ENCODE measurements around the gene ATAT1. TPM values are rescaled to one million over a fixed set of nuclear protein-coding genes. Genes with fewer than 3 reads are reported as not detected.

ATAT1 gene
- total and polyA plus RNA-seq, 2 of the 13 experiments (the other 11 are each of a cell fraction or from before 2014, with no cell fraction given): 9.2 to 23.6 TPM

- no peak; the same call in 1 of the 2 replicates for TF ChIP-seq SMAD3 (CRISPR knock-in tag; IDR thresholded peaks at IDR 0.05)
- no peak; the same call in 1 of the 2 replicates for TF ChIP-seq U2AF2 (IDR thresholded peaks at IDR 0.05; ENCODE audit: low read depth, low read length)
- TF ChIP-seq SRSF9 (IDR thresholded peaks at IDR 0.05; ENCODE audit: borderline replicate concordance, insufficient read depth, low read depth, low read length, poor library complexity, severe bottlenecking): no peak
- no peak for TF ChIP-seq NR2F1 (CRISPR knock-in tag; IDR thresholded peaks at IDR 0.05)
- no peak for TF ChIP-seq ZNF12 (CRISPR knock-in tag; IDR thresholded peaks at IDR 0.05)
- TF ChIP-seq, protein P1, sequence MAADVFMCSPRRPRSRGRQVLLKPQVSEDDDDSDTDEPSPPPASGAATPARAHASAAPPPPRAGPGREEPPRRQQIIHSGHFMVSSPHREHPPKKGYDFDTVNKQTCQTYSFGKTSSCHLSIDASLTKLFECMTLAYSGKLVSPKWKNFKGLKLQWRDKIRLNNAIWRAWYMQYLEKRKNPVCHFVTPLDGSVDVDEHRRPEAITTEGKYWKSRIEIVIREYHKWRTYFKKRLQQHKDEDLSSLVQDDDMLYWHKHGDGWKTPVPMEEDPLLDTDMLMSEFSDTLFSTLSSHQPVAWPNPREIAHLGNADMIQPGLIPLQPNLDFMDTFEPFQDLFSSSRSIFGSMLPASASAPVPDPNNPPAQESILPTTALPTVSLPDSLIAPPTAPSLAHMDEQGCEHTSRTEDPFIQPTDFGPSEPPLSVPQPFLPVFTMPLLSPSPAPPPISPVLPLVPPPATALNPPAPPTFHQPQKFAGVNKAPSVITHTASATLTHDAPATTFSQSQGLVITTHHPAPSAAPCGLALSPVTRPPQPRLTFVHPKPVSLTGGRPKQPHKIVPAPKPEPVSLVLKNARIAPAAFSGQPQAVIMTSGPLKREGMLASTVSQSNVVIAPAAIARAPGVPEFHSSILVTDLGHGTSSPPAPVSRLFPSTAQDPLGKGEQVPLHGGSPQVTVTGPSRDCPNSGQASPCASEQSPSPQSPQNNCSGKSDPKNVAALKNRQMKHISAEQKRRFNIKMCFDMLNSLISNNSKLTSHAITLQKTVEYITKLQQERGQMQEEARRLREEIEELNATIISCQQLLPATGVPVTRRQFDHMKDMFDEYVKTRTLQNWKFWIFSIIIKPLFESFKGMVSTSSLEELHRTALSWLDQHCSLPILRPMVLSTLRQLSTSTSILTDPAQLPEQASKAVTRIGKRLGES (CRISPR knock-in tag; IDR thresholded peaks at IDR 0.05; ENCODE audit: borderline replicate concordance): no peak
- no peak for TF ChIP-seq ZNF253 (CRISPR knock-in tag; IDR thresholded peaks at IDR 0.05; ENCODE audit: borderline replicate concordance)
- TF ChIP-seq, protein P2, sequence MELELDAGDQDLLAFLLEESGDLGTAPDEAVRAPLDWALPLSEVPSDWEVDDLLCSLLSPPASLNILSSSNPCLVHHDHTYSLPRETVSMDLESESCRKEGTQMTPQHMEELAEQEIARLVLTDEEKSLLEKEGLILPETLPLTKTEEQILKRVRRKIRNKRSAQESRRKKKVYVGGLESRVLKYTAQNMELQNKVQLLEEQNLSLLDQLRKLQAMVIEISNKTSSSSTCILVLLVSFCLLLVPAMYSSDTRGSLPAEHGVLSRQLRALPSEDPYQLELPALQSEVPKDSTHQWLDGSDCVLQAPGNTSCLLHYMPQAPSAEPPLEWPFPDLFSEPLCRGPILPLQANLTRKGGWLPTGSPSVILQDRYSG (CRISPR knock-in tag; IDR thresholded peaks at IDR 0.05): no peak
- TF ChIP-seq AKAP8 (CRISPR knock-in tag; IDR thresholded peaks at IDR 0.05): 0 out of 2 replicates have a peak, but pooled peaks have one; percentile 58
- TF ChIP-seq, protein P3, sequence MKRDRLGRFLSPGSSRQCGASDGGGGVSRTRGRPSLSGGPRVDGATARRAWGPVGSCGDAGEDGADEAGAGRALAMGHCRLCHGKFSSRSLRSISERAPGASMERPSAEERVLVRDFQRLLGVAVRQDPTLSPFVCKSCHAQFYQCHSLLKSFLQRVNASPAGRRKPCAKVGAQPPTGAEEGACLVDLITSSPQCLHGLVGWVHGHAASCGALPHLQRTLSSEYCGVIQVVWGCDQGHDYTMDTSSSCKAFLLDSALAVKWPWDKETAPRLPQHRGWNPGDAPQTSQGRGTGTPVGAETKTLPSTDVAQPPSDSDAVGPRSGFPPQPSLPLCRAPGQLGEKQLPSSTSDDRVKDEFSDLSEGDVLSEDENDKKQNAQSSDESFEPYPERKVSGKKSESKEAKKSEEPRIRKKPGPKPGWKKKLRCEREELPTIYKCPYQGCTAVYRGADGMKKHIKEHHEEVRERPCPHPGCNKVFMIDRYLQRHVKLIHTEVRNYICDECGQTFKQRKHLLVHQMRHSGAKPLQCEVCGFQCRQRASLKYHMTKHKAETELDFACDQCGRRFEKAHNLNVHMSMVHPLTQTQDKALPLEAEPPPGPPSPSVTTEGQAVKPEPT (CRISPR knock-in tag; IDR thresholded peaks at IDR 0.05; ENCODE audit: low read depth): no peak
- TF ChIP-seq NPAS2 (CRISPR knock-in tag; IDR thresholded peaks at IDR 0.05; ENCODE audit: borderline replicate concordance): no peak
- no peak for TF ChIP-seq ATM (IDR thresholded peaks at IDR 0.05; ENCODE audit: borderline replicate concordance)
- no peak for TF ChIP-seq ZFYVE20 (CRISPR knock-in tag; IDR thresholded peaks at IDR 0.05; ENCODE audit: borderline replicate concordance, low read depth)
- no peak for TF ChIP-seq ZNF83 (CRISPR knock-in tag; IDR thresholded peaks at IDR 0.05; ENCODE audit: borderline replicate concordance)
- TF ChIP-seq NBN (conservative IDR thresholded peaks at IDR 0.05): no peak
- TF ChIP-seq ZFP90 (CRISPR knock-in tag; IDR thresholded peaks at IDR 0.05; ENCODE audit: borderline replicate concordance): no peak
- TF ChIP-seq KLF6 (CRISPR knock-in tag; IDR thresholded peaks at IDR 0.05): no peak
- TF ChIP-seq ZNF782 (CRISPR knock-in tag; IDR thresholded peaks at IDR 0.05; ENCODE audit: borderline replicate concordance): no peak; the same call in 1 of the 2 replicates
- TF ChIP-seq ZNF781 (CRISPR knock-in tag; IDR thresholded peaks at IDR 0.05; ENCODE audit: borderline replicate concordance, not compliant biosample characterization): no peak
- no peak for TF ChIP-seq ZNF766 (CRISPR knock-in tag; IDR thresholded peaks at IDR 0.05; ENCODE audit: borderline replicate concordance)
- TF ChIP-seq ZNF468 (CRISPR knock-in tag; IDR thresholded peaks at IDR 0.05): no peak
- no peak for TF ChIP-seq RBAK (CRISPR knock-in tag; IDR thresholded peaks at IDR 0.05)
- TF ChIP-seq, protein P4, sequence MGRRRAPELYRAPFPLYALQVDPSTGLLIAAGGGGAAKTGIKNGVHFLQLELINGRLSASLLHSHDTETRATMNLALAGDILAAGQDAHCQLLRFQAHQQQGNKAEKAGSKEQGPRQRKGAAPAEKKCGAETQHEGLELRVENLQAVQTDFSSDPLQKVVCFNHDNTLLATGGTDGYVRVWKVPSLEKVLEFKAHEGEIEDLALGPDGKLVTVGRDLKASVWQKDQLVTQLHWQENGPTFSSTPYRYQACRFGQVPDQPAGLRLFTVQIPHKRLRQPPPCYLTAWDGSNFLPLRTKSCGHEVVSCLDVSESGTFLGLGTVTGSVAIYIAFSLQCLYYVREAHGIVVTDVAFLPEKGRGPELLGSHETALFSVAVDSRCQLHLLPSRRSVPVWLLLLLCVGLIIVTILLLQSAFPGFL (CRISPR knock-in tag; IDR thresholded peaks at IDR 0.05): no peak
These were observed 12.4 kb upstream of the ATAT1 start (continued) for GRCh38 chr6:30614044-30614842.
